HG03196 (cell line): Measurements from ENCODE around the gene PBXIP1.

Experiments
- ATAC-seq: cut with Tn5 transposase; IDR thresholded peaks from one replicate; pipeline ENCODE4 v1.9.1; 2021; ENCODE audit not compliant: unreplicated experiment

PBXIP1 gene

DNA sequence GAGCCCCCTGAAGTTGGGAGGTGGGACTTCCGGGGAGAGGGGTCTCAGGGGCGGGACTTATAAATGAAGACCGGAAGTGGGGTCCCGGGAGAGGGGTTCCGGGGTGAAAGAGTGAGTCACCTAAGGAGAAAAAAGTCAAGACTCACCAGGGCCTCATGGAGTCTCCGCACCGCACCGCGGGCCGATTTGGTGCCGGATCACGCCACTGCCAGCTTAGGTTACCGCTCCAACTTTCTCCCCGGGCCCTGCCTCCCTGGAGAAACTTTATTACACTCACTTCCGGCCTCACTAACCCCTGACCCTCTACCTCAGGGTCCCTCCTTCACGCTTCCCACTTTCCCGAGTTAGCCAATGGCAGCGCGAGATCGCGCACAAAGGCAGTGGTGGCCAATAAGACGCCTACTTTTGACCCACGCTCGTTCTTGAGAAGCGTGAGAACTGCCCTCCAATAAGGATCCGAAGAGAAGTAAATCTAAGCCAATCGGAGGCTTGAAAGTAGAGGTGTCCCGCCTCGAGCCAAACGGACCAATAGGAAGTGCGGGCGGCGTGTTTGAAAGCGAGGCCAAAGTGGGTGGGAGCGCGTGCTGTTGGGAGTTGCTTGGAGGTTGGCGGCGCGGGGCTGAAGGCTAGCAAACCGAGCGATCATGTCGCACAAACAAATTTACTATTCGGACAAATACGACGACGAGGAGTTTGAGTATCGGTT, 18.4 kb upstream of the PBXIP1 start, which contains the start of gene CKS1B:
CKS1B (plus strand) TSS at position 580 of the 706 bp plus-strand sequence; CDS start at position 645, 65 bp downstream.
- ATAC-seq = peak; percentile 70

GRCh38 chr1:154973344-154974101, 17.6 kb upstream of the PBXIP1 start:
- ATAC-seq = peak; percentile 19

DNA sequence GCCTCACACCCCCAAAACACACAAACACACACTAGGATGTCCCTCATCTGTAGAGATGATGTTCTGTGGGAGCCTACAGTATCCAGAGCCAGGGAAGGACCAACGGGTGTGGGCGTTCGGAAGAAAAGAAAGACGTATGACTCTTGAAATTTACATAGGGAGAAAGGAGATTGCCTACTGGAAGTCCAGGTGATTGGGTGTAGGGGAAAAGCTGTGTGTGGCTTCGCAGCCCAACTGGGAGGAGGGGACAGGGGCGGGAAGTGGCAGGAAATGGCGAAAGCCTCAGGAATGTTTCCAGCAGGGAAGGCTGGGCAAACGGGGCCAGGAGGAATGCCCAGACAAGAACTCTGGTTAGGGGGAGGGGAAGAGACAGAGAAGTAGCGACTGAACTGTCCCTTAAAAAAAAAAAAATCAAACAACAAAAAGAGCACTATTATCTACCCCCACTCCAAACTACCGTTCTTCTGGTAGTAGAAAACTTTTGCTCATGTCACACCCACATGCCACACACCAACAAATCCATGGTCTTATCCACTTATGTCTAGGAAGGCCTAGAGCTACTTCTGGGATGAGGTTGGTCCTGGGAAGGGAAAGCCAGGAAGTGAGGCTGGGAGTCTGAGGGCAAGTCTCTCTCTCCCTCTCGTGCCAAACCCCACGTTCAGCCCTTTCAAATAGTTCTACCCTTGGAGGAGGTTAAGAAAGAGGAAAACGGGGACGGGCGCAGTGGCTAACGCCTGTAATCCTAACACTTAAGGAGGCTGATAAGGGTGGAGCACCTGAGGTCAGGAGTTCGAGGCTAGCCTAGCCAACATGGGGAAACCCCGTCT, 16.8 kb upstream of the PBXIP1 start:
- no peak for ATAC-seq

DNA sequence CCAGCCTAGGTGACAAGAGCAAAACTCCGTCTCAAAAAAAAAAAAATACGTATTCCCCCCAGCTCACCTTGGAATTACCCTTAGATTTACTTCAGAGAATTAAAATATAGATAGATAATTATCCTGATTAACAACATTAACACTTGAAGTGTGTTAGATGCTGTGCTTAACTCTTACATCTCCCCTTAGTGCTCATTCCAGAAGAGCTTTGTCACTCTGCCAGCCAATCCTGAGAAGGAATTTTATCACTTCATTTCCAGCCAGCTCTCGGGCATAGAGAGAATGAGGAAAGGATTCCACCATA, 16.3 kb upstream of the PBXIP1 start:
- no peak for ATAC-seq

DNA sequence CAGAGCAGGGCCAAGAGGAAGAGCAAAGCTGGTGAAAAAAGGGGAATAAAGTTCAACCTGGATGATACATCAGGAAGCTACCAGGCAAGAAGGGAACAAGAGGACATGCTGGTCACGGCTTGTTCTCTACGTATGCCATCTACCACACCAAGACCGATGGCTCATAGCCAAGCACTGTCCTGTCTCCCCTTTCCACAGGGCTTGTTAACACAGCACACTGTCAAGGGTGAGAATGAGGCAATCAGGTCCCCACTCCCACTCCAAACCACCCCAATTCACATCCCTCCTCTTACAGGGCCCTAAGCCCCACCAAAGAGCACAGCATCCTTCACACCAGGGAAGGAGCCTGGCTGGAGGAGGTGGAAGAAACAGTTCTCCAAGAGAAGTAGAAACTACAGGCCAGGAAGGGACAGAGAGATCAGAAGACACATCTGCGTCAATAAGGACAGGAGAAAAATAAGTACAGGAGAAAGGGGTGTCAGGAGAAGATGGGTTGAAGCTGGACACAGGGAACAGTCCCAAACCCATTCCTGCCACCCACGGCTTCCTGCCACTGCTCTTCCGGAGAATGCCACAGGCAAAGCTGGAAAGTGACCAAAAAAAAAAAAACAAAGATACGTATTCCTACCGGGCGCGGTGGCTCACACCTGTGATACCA, 15.6 kb upstream of the PBXIP1 start:
- ATAC-seq = no peak

GRCh38 chr1:154970631-154971340, 14.9 kb upstream of the PBXIP1 start, which contains the start of gene SHC1:
Gene SHC1, minus strand, starts transcription at chr1:154970747. Its CDS starts 221 bp downstream, at chr1:154970526.
- no peak for ATAC-seq

GRCh38 chr1:154969860-154970452, 14.1 kb upstream of the PBXIP1 start:
- no peak for ATAC-seq

- ATAC-seq = no peak
Measured at GRCh38 chr1:154969246-154969645, 13.3 kb upstream of the PBXIP1 start.

DNA sequence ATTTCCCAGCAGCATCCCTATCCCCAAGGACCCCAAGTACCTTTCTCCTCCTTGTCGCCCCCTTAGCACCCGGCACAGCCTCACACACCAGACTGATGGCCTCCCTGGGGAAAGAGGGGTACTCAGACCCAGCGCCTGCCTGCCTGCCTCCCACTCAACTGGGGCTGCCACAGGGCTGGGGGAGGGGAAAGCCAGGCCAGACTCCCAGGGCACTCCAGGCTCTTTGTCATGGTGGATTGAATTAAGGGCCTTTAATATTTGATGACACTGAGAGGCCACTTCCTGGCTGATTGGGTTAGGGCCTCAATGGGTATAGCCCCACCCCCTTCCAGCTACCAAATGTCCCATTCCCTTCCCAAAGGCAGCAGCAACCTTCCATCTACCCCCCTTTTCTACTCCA, 12.8 kb upstream of the PBXIP1 start:
- no peak for ATAC-seq

- ATAC-seq = no peak
Measured at GRCh38 chr1:154967331-154967950, 11.5 kb upstream of the PBXIP1 start.

DNA sequence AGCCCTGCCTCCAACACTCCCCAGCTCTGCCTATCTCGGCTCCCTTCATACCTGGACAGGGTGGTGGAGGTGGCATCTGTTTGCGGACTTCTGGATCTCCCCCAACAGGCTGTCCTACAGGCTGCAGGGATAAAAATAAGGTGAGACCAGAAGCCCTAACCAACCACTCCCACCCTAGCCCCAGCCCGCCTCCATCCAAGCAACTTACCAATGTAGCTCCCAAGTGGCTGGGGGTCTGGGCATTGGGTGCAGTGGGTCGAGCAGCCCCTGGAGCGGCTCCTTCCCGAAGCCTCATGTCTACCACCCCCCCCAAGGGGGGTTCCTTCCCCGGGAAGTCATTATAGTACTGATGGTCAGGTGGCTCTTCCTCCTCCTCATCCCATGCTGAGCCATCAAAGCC, 10.2 kb upstream of the PBXIP1 start:
- no peak for ATAC-seq

DNA sequence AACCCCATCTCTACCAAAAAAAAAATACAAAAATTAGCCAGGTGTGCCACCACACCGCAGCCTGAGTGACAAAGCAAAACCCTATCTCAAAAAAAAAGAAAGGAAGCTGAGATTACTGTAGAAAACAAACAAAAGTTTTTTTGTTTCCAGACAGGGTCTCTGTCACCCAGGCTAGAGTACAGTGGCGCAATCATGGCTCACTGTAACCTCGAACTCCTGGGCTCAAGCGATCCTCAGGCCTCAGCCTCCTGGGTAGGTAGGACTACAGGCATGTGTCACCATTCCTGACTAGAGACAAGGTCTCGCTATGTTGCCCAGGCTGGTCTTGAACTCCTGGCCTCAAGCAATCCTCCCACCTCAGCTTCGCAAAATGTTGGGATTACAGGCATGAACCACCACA, 8.5 kb upstream of the PBXIP1 start:
- ATAC-seq = no peak

DNA sequence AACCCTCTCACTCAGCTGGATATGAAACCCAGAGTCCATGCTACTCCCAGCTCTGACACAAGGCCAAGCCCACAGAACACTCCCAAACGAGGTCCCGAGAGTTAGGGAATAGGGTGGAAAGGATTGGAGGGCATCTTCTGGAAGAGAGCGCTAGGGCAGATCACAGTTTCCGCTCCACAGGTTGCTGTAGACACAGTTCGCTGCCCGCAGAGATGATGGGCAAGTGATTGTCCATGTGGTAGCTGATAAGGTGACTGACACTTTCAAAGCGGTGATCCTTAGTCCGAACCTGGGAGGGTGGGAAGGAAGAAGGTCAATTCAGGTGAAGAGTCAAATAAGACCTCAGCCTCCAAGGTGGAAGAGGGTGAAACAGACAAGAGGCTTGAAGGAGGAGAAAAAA, 7.7 kb upstream of the PBXIP1 start:
- no peak for ATAC-seq

DNA sequence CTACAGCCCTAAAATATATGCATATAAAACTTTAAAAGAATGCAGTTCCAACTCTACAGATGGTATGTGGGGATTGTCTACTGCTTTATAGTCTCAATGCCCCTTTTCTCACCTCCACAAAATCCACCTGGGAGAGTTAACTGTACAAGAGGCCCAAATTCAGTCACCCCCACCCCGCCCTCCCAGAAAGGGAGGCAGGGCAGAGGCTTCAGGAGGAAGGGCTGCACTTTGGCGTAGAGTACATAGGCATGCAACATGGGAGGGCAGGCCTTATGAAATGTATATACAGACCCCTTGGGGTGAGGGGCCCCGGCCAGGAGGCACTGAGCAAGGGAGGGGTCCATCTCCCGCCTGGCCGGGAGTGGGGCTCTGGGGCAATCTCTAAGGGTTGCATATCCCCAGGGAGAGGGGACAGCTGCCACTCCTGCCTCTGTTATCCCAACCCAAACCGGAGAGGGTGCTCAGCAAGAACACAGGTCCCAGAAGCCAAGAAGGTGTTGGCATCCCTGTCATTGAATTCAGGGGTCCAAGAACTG, 7.0 kb upstream of the PBXIP1 start:
- no peak for ATAC-seq

DNA sequence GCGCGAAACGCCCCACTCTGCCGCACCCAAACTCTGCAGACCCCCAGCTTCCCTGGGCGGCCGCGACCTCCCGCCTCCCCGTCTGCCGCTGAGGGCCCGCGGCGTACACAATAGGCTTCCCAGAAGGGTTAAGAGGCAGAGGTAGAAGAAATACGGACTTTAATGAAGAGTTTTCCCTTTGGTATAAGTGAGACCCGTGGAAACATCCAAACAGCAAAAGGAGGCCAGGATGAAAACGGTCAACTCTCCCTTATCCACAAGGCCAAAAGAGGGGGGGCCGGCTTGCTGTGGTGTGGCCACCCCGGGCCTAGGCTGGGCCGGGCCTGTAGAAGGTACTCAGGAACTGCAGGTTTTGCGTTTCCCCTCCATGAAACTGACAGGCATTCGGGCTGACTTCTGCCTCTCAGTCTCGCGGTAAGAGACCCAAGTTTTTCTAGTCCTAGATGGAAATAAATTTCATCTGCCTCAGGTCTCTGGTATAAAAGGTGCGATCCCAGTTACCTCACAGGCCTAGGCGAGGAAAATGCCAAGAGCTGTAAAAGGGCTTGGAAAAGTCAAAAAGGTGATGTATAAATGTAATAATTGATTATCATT, 6.4 kb upstream of the PBXIP1 start:
- ATAC-seq = no peak

GRCh38 chr1:154961207-154962155, 5.6 kb upstream of the PBXIP1 start, which contains the start of gene PYGO2:
Gene PYGO2, minus strand, starts transcription at chr1:154961782. Its CDS starts 206 bp downstream, at chr1:154961576.
- ATAC-seq = peak; percentile 66

DNA sequence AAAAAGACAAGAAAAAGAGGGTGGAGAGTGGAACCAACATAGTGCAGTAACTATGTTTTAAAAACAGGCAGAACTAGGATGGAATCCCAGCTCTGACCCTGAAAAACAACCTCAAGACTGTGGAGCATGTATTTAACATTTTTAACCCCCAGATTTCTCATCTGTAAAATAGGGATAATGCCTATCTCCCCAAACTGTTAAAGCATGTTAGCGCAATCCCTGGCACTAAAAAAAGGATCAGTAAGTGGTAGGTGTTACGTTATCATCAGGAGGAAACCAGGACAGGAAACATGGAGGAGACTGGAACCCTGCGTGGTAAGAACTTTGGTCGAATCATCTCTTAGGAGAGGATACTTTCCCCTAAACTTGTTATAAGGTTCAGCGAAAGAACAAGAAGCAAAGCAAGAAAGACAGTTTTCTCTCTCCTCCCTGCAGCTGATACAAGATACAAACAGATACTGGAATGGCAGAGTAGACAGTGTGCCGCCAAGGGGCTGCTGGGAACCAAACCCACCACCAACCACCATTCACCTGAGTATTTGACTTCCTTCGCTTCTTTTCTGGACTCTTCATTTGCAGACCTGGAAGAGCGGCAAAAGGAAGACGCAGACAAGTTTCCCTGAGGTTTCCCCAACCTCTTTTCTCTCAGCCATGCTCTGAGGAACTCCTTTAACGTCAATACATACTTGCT, 4.7 kb upstream of the PBXIP1 start:
- ATAC-seq = no peak
